Parathyroid adenoma (tissue), 2 donors: ENCODE measurements around the gene SH3GL1.
A peak's percentile ranks its signal among the peaks of the same experiment; 100 is the strongest.

Experiments
- H2AFZ ChIP-seq: fragments of 300-600 bp; sonication (generic); one replicate; pipeline ENCODE4 v1.7.0; 2017; ENCODE audit warnings: antibody characterized with exemption, mild to moderate bottlenecking
- H3K27ac ChIP-seq: fragments of 300-600 bp; sonication (generic); one replicate; pipeline ENCODE4 v1.7.0; 2017
- H3K27me3 ChIP-seq: fragments of 300-600 bp; sonication (generic); one replicate; pipeline ENCODE4 v1.7.0; 2017; ENCODE audit warnings: low read length; ENCODE audit not compliant: control insufficient read depth, insufficient read depth
- H3K36me3 ChIP-seq: fragments of 300-600 bp; sonication (generic); one replicate; pipeline ENCODE4 v1.7.0; 2017; ENCODE audit warnings: low read length; ENCODE audit not compliant: control insufficient read depth, insufficient read depth
- H3K4me1 ChIP-seq: fragments of 300-600 bp; sonication (generic); one replicate; pipeline ENCODE4 v1.7.0; 2017; ENCODE audit warnings: control low read depth
- H3K4me2 ChIP-seq: fragments of 300-600 bp; sonication (generic); one replicate; pipeline ENCODE4 v1.7.0; 2017; ENCODE audit warnings: low read length
- H3K4me3 ChIP-seq: fragments of 300-600 bp; sonication (generic); one replicate; pipeline ENCODE4 v1.7.0; 2017; ENCODE audit warnings: low read depth, low read length
- H3K79me2 ChIP-seq: fragments of 300-600 bp; sonication (generic); one replicate; pipeline ENCODE4 v1.7.0; 2017; ENCODE audit warnings: control low read depth
- H3K9ac ChIP-seq: fragments of 300-600 bp; sonication (generic); one replicate; pipeline ENCODE4 v1.7.0; 2017; ENCODE audit warnings: mild to moderate bottlenecking
- H3K9me3 ChIP-seq: fragments of 300-600 bp; sonication (generic); one replicate; pipeline ENCODE4 v1.7.0; 2017; ENCODE audit warnings: low read length; ENCODE audit not compliant: control insufficient read depth
- CTCF ChIP-seq: fragments of 300-600 bp; sonication (generic); IDR thresholded peaks from one replicate; pipeline ENCODE4 v1.7.0; 2017; ENCODE audit warnings: antibody characterized with exemption, mild to moderate bottlenecking
- donor health status: primary hyperparathyroidism.

SH3GL1 gene

GRCh38 chr19:4375164-4376027 is 25.0 kb downstream of the SH3GL1 start:
- Histone ChIP-seq H3K27ac (peak overlapping the region; percentile 99), H3K36me3 (no peaks in the 10 kb centered on the region), H3K9ac (no peak overlapping the region), H3K27me3 (no peaks in the 10 kb centered on the region), H3K9me3 (no peaks in the 10 kb centered on the region), H3K4me1 (peaks cover 93% of the 10 kb centered on the region), H3K79me2 (peaks cover 13% of the 10 kb centered on the region), H2AFZ (peak overlapping the region; percentile 23), H3K4me3 (no peak overlapping the region), H3K4me2 (peak overlapping the region; percentile 42)
- TF ChIP-seq CTCF: peak; percentile 35

DNA sequence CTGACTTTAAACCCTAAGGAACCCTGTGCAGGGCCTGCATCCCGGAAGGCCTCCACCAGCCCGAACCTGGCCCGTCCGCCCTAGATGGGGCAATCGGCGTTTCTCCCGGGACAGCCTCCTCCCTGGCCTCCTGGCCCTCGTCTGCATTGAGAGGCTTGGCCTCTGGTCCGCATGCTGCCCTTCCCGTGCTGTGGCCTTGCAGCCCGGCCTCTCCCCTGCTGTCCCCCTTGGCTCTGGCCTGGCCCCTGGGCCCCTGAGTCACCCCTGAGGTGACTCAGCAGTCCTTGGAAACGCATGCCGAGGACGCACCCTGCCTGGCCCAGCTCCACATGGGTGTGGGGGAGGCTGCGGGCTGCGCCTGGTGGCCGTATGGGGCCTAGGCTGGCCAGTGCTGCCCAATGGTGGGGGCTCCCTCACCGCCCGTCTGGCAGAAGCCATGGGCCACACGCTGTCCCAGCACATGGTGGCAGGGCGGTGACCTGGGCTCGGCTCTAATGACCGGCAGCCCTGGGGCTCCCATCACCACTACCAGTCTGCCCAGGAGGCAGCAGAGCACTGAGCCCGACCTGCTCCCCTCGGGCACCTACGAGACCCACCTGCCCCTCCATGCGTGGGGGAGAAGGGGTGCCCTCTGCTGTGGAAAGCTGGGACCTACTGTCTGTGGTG is 25.7 kb downstream of the SH3GL1 start:
- H3K4me3 ChIP-seq: no peak overlapping the region
- peak overlapping the region; percentile 50 for H3K9ac ChIP-seq
- TF ChIP-seq CTCF: no peak

GRCh38 chr19:4373601-4374497 is 26.5 kb downstream of the SH3GL1 start:
- H3K27ac ChIP-seq: peak overlapping the region; percentile 99
- no peaks in the 10 kb centered on the region for H3K36me3 ChIP-seq
- H3K27me3 ChIP-seq: no peaks in the 10 kb centered on the region
- no peak overlapping the region for H3K4me3 ChIP-seq
- H3K79me2 ChIP-seq: peaks cover 21% of the 10 kb centered on the region
- no peaks in the 10 kb centered on the region for H3K9me3 ChIP-seq
- H3K4me1 ChIP-seq: peaks cover 94% of the 10 kb centered on the region
- peak overlapping the region; percentile 25 for H2AFZ ChIP-seq
- H3K9ac ChIP-seq: peak overlapping the region; percentile 50
- no peak for TF ChIP-seq CTCF
- H3K4me2 ChIP-seq: peak overlapping the region; percentile 42

More for the DNA sequence above, 25.7 kb downstream of the SH3GL1 start:
- Histone ChIP-seq H3K27me3 (no peaks in the 10 kb centered on the region), H3K9me3 (no peaks in the 10 kb centered on the region), H3K4me1 (peaks cover 93% of the 10 kb centered on the region), H3K79me2 (peaks cover 19% of the 10 kb centered on the region), H3K36me3 (no peaks in the 10 kb centered on the region), H3K4me2 (peak overlapping the region; percentile 42), H3K27ac (peak overlapping the region; percentile 99), H2AFZ (peak overlapping the region; percentile 23)

DNA sequence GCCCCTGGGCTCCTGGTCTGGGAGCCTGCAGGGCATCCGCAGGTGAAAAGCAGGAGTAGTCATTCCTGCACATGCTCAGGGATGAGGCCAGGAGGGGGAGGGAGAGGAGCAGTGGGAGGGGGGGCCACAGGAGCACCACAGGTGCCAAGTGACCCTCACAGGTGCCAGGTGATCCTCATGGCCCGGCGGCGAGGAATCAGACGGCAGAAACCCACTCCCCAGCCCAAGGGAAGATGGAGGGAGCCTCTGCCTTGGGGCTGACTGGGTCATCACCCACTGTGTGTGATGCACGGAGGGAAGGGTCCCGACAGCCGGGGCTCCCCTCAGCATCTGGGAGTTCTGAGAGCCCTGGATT is 27.4 kb downstream of the SH3GL1 start:
- no peak overlapping the region for H2AFZ ChIP-seq
- H3K79me2 ChIP-seq: peaks cover 25% of the 10 kb centered on the region
- no peak overlapping the region for H3K4me2 ChIP-seq
- H3K4me3 ChIP-seq: no peak overlapping the region
- H3K27me3 ChIP-seq: no peaks in the 10 kb centered on the region
- peaks cover 96% of the 10 kb centered on the region for H3K4me1 ChIP-seq
- no peak for TF ChIP-seq CTCF
- H3K9ac ChIP-seq: no peak overlapping the region
- H3K9me3 ChIP-seq: no peaks in the 10 kb centered on the region
- H3K36me3 ChIP-seq: no peaks in the 10 kb centered on the region
- H3K27ac ChIP-seq: peak overlapping the region; percentile 99
